ENCODE results near the gene HNRNPF.
A peak's percentile ranks its signal among the peaks of the same experiment; 100 is the strongest.

HNRNPF gene

DNA sequence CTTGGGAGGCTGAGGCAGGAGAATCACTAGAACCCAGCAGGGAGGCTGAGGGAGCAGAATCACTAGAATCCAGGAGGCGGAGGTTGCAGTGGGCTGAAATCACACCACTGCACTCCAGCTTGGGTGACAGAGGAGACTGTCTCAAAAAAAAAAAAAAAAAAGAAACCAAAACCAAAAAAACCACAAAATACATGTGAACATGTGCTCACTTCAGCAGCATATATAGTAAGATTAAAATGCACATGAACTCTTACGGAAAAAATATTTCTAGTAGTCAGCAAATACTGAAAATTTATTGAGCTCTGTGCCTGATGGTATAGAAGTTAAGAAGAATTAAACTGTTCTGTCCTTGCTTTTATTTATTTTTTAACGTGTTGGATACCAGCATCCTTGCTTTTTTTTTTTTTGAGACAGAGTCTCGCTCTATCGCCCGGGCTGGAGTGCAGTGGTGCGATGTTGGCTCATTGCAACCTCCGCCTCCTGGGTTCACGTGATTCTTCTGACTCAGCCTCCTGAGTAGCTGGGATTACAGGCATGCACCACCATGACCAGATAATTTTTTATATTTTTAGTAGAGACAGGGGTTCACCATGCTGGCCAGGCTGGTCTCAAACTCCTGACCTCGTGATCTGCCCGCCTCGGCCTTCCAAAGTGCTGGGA, 18.3 kb upstream of the HNRNPF start:
- no peak for TF ChIP-seq CREB1 (IDR thresholded peaks at IDR 0.05; ENCODE audit: low read depth)
- no peak for TF ChIP-seq ZBTB7A (IDR thresholded peaks at IDR 0.05; ENCODE audit: low read depth)
- no peak for TF ChIP-seq EGR1 (IDR thresholded peaks at IDR 0.05)
- no peak for TF ChIP-seq TAF1 (IDR thresholded peaks at IDR 0.05; ENCODE audit: low read depth)
- TF ChIP-seq, protein P1, sequence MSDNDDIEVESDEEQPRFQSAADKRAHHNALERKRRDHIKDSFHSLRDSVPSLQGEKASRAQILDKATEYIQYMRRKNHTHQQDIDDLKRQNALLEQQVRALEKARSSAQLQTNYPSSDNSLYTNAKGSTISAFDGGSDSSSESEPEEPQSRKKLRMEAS (IDR thresholded peaks at IDR 0.05) = no peak

DNA sequence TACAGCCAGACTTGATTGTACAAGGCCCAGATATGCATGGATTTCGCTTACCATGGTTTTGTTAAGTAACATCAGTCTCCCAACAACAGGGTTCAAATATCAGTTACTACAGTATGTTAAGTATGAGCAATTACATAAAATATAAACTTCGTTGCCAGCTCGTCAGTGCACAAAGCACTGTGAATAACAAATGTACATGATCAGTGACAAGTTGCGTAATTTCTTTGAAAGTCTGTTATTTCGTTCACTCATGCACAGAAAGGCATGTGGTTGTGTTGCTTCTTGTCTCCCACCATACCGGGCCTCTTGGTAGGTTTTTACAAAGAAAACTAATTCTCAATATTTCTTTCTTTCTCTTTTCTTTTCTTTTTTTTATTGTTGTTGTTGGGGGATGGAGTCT, 15.4 kb upstream of the HNRNPF start:
- no peak for TF ChIP-seq CREB1 (IDR thresholded peaks at IDR 0.05; ENCODE audit: low read depth)
- TF ChIP-seq CEBPB (IDR thresholded peaks at IDR 0.05) = peak; percentile 35; the same call in 1 of the 2 replicates

DNA sequence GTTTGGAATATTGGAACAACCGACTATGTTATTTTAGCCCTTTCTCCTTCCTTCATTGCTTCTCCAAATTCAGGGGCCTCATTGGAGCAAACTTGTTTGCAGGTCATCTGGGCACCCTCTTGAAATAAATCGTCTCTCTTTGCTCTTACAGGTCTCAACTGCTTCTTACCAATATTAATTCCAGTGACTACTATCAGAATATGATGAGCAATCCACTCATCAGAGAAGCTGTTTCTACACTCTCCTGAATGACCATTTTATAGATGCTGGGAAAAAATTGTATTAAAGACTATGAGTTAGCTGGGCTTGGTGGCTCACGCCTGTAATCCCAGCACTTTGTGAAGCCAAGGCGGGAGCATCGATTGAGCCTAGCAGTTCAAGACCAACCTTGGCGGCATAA, 12.5 kb upstream of the HNRNPF start:
- TF ChIP-seq, protein P1 (IDR thresholded peaks at IDR 0.05) = no peak
- no peak for TF ChIP-seq CEBPB (IDR thresholded peaks at IDR 0.05)
- TF ChIP-seq NFIC (IDR thresholded peaks at IDR 0.05) = no peak
- TF ChIP-seq YY1 (IDR thresholded peaks at IDR 0.05; ENCODE audit: low read depth) = no peak
- no peak for TF ChIP-seq FOXM1 (IDR thresholded peaks at IDR 0.05; ENCODE audit: borderline replicate concordance, low read depth)
- TF ChIP-seq, protein P2, sequence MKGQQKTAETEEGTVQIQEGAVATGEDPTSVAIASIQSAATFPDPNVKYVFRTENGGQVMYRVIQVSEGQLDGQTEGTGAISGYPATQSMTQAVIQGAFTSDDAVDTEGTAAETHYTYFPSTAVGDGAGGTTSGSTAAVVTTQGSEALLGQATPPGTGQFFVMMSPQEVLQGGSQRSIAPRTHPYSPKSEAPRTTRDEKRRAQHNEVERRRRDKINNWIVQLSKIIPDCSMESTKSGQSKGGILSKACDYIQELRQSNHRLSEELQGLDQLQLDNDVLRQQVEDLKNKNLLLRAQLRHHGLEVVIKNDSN (IDR thresholded peaks at IDR 0.05) = no peak
- no peak for TF ChIP-seq TEAD4 (IDR thresholded peaks at IDR 0.05)

DNA sequence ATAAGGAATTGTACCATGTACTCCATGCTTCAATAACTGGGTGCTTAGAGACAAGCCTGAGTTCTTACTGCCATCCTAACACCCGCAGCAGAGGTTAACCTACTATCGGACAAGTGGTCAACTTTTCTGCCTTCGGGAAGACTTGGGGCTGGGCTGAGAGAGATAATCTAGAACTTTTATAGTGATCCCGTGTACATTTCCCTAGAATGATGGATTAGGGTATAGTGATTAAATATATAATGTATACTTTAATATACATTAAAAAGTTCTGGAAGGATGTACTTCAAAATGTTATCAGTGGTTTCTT, 12.2 kb upstream of the HNRNPF start:
- TF ChIP-seq EP300 (IDR thresholded peaks at IDR 0.05; ENCODE audit: borderline replicate concordance) (no peak), TEAD4 (IDR thresholded peaks at IDR 0.05) (no peak), YY1 (IDR thresholded peaks at IDR 0.05; ENCODE audit: low read depth) (no peak), RAD21 (IDR thresholded peaks at IDR 0.05; ENCODE audit: low read depth) (no peak), CREB1 (IDR thresholded peaks at IDR 0.05; ENCODE audit: low read depth) (no peak), ZBTB7A (IDR thresholded peaks at IDR 0.05; ENCODE audit: low read depth) (no peak), TCF12 (IDR thresholded peaks at IDR 0.05; ENCODE audit: low read depth) (no peak), CEBPB (IDR thresholded peaks at IDR 0.05) (no peak), TAF1 (IDR thresholded peaks at IDR 0.05; ENCODE audit: low read depth) (no peak), FOXM1 (IDR thresholded peaks at IDR 0.05; ENCODE audit: borderline replicate concordance, low read depth) (no peak), EGR1 (IDR thresholded peaks at IDR 0.05) (no peak), NFIC (IDR thresholded peaks at IDR 0.05) (no peak)
- TF ChIP-seq, protein P1 (IDR thresholded peaks at IDR 0.05) = no peak
- TF ChIP-seq, protein P3, sequence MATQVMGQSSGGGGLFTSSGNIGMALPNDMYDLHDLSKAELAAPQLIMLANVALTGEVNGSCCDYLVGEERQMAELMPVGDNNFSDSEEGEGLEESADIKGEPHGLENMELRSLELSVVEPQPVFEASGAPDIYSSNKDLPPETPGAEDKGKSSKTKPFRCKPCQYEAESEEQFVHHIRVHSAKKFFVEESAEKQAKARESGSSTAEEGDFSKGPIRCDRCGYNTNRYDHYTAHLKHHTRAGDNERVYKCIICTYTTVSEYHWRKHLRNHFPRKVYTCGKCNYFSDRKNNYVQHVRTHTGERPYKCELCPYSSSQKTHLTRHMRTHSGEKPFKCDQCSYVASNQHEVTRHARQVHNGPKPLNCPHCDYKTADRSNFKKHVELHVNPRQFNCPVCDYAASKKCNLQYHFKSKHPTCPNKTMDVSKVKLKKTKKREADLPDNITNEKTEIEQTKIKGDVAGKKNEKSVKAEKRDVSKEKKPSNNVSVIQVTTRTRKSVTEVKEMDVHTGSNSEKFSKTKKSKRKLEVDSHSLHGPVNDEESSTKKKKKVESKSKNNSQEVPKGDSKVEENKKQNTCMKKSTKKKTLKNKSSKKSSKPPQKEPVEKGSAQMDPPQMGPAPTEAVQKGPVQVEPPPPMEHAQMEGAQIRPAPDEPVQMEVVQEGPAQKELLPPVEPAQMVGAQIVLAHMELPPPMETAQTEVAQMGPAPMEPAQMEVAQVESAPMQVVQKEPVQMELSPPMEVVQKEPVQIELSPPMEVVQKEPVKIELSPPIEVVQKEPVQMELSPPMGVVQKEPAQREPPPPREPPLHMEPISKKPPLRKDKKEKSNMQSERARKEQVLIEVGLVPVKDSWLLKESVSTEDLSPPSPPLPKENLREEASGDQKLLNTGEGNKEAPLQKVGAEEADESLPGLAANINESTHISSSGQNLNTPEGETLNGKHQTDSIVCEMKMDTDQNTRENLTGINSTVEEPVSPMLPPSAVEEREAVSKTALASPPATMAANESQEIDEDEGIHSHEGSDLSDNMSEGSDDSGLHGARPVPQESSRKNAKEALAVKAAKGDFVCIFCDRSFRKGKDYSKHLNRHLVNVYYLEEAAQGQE (IDR thresholded peaks at IDR 0.05; ENCODE audit: low read depth) = no peak
- TF ChIP-seq, protein P2 (IDR thresholded peaks at IDR 0.05) = no peak

DNA sequence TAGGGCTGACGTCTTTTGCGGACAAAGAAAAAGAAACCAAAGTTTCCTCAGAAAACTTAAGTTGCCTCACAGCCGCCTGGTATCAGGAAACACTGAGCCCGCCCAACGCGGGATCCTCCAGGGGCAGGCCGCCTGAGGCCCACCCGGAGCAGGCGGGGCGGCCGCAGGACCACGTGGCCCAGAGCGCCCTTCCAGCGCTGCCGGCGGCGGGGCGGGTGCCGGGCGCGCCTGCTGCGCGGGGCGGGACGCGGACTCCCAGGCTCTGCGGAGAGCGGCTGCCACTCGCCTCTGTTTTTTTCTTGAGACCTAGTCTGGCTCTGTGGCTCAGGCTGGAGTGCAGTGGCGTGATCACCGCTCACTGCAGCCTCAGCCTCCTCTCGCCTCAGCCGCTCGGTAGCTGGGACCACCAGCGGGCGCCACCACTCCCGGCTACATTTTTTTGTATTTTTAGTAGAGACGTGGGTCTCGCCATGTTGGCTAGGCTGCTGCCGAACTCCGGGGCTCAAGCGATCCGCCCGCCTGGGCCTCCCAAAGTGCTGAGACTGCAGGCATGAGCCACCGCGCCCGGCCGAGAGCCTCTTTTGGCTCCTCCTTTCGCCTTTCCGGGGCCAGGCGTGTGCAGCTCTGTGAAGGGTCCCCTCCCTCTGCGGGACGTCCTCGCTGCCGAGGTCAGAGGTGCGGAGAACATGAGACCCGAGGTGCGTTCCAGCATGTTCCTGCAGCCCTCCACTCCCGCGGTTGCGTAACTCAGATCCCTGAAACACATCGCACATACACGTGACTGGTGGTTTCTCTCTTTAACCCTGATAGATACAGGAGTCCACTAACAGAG, 11.6 kb upstream of the HNRNPF start:
- TF ChIP-seq, protein P2 (IDR thresholded peaks at IDR 0.05) = peak; percentile 91
- TF ChIP-seq TAF1 (IDR thresholded peaks at IDR 0.05; ENCODE audit: low read depth) (peak; percentile 52), TCF12 (IDR thresholded peaks at IDR 0.05; ENCODE audit: low read depth) (peak; percentile 27; the same call in 1 of the 2 replicates), ZBTB7A (IDR thresholded peaks at IDR 0.05; ENCODE audit: low read depth) (no peak), EP300 (IDR thresholded peaks at IDR 0.05; ENCODE audit: borderline replicate concordance) (0 out of 2 replicates have a peak, but pooled peaks have one; percentile 32), RAD21 (IDR thresholded peaks at IDR 0.05; ENCODE audit: low read depth) (0 out of 2 replicates have a peak, but pooled peaks have one; percentile 5), CREB1 (IDR thresholded peaks at IDR 0.05; ENCODE audit: low read depth) (no peak), NFIC (IDR thresholded peaks at IDR 0.05) (no peak), TEAD4 (IDR thresholded peaks at IDR 0.05) (no peak), FOXM1 (IDR thresholded peaks at IDR 0.05; ENCODE audit: borderline replicate concordance, low read depth) (no peak), EGR1 (IDR thresholded peaks at IDR 0.05) (no peak), CEBPB (IDR thresholded peaks at IDR 0.05) (peak; percentile 95), YY1 (IDR thresholded peaks at IDR 0.05; ENCODE audit: low read depth) (peak; percentile 62; the same call in 1 of the 2 replicates)
- TF ChIP-seq, protein P1 (IDR thresholded peaks at IDR 0.05) = peak; percentile 86
- TF ChIP-seq, protein P3 (IDR thresholded peaks at IDR 0.05; ENCODE audit: low read depth) = no peak

Data from Ishikawa (cell line).